ENCODE results near the gene APBB2. TPM values are rescaled to one million over a fixed set of nuclear protein-coding genes. Genes with fewer than 3 reads are reported as not detected.

The APBB2 gene
- total RNA-seq, 1 donor = 3.7 TPM

GRCh38 chr4:41132055-41132683, 82.2 kb downstream of the APBB2 start:
- Histone ChIP-seq H3K9me3 (ENCODE audit: low read depth, low read length) (no peaks in the 10 kb centered on the region), H3K4me3 (ENCODE audit: low read length) (no peak overlapping the region), H3K27me3 (ENCODE audit: insufficient read depth, low read length) (no peaks in the 10 kb centered on the region), H3K4me1 (ENCODE audit: insufficient read depth, low read length) (no peaks in the 10 kb centered on the region)

DNA sequence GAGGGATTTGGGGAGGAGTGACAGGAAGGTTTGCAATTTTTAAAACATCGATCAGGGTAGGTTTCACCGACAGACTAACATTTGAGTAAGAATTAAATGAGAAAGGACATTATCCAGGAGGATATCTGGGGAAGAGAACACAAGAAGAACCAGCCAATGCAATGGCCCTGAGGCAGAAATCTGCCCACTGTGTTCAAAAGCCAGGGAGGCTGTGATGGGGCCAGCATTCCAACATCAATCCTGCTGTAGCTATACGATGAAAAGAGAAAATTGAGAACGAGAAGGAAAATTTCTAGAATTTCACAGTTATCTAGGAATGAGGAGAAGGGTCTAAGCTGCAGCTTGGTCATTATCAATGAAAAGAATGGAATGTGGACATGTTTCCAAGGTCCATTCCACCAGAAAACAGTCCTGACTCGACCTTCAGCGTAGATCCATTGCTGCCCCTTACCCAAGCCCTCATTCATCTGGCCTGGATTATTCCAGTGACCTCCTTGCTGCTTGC, 84.4 kb downstream of the APBB2 start:
- Histone ChIP-seq H3K27me3 (ENCODE audit: insufficient read depth, low read length) (no peaks in the 10 kb centered on the region), H3K4me3 (ENCODE audit: low read length) (no peak overlapping the region), H3K9me3 (ENCODE audit: low read depth, low read length) (no peaks in the 10 kb centered on the region), H3K4me1 (ENCODE audit: insufficient read depth, low read length) (no peaks in the 10 kb centered on the region)

GRCh38 chr4:41129128-41129754, 85.1 kb downstream of the APBB2 start:
- H3K27me3 ChIP-seq (ENCODE audit: insufficient read depth, low read length) = no peaks in the 10 kb centered on the region
- no peaks in the 10 kb centered on the region for H3K9me3 ChIP-seq (ENCODE audit: low read depth, low read length)
- H3K4me3 ChIP-seq (ENCODE audit: low read length) = no peak overlapping the region
- no peaks in the 10 kb centered on the region for H3K4me1 ChIP-seq (ENCODE audit: insufficient read depth, low read length)

GRCh38 chr4:41125558-41126311, 88.6 kb downstream of the APBB2 start:
- Histone ChIP-seq H3K4me1 (ENCODE audit: insufficient read depth, low read length) (no peaks in the 10 kb centered on the region), H3K9me3 (ENCODE audit: low read depth, low read length) (no peaks in the 10 kb centered on the region), H3K27me3 (ENCODE audit: insufficient read depth, low read length) (no peaks in the 10 kb centered on the region), H3K4me3 (ENCODE audit: low read length) (no peak overlapping the region)

DNA sequence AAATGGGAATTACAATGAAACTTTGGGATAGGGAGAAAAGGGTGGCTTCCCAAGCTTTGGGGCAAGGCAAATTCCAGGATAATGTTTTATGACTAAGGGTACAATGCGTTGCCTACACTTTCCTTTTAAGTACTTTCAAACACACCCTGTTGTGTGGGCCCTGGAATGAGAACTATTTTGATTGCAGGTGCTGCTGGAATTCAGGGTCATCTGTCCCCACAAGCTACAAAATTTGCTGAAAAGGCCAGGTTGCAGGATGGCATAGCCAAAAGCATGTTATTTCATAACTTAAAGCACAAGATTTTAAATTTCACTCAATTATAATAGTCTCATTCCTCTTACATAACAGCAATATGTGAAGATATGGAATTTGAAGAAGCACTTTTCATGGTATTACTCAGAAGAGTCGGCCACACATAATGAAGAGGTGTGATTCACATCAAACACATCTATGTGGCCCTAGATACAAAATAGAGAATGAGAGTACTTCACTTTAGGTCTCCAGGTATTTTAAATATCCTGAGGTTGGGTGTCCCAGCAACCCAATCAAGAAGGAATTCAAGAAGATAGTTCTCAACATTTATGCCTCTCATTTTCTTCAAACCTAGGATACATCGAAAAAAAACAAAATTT, 89.3 kb downstream of the APBB2 start:
- H3K27me3 ChIP-seq (ENCODE audit: insufficient read depth, low read length) = no peaks in the 10 kb centered on the region
- H3K9me3 ChIP-seq (ENCODE audit: low read depth, low read length) = no peaks in the 10 kb centered on the region
- H3K4me1 ChIP-seq (ENCODE audit: insufficient read depth, low read length) = peaks cover 5% of the 10 kb centered on the region
- H3K4me3 ChIP-seq (ENCODE audit: low read length) = no peak overlapping the region

- Histone ChIP-seq H3K4me1 (ENCODE audit: insufficient read depth, low read length) (peaks cover 7% of the 10 kb centered on the region), H3K9me3 (ENCODE audit: low read depth, low read length) (no peaks in the 10 kb centered on the region), H3K4me3 (ENCODE audit: low read length) (no peak overlapping the region), H3K27me3 (ENCODE audit: insufficient read depth, low read length) (no peaks in the 10 kb centered on the region)
These were observed 91.6 kb downstream of the APBB2 start for GRCh38 chr4:41122775-41123174.

GRCh38 chr4:41122309-41122708, 92.0 kb downstream of the APBB2 start:
- H3K9me3 ChIP-seq (ENCODE audit: low read depth, low read length) = no peaks in the 10 kb centered on the region
- no peak overlapping the region for H3K4me3 ChIP-seq (ENCODE audit: low read length)
- H3K27me3 ChIP-seq (ENCODE audit: insufficient read depth, low read length) = no peaks in the 10 kb centered on the region
- H3K4me1 ChIP-seq (ENCODE audit: insufficient read depth, low read length) = peaks cover 7% of the 10 kb centered on the region

DNA sequence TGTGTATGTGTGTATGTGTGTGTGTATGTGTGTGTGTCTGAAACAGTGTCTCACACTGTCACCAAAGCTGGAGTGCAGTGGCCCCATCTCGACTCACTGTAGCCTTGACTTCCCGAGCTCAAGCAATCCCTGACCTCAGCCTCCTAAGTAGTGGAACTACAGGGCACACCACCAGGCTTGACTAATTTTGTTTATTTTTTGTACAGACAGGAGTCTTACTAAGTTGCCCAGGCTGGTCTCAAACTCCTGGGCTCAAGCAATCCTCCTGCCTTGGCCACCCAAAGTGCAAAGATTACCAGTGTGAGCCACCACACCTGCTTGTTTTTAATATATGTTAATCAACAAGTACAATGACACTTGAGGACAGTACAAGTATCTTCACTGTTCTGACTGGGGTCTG, 92.4 kb downstream of the APBB2 start:
- Histone ChIP-seq H3K27me3 (ENCODE audit: insufficient read depth, low read length) (no peaks in the 10 kb centered on the region), H3K4me3 (ENCODE audit: low read length) (no peak overlapping the region), H3K4me1 (ENCODE audit: insufficient read depth, low read length) (peaks cover 7% of the 10 kb centered on the region), H3K9me3 (ENCODE audit: low read depth, low read length) (no peaks in the 10 kb centered on the region)

DNA sequence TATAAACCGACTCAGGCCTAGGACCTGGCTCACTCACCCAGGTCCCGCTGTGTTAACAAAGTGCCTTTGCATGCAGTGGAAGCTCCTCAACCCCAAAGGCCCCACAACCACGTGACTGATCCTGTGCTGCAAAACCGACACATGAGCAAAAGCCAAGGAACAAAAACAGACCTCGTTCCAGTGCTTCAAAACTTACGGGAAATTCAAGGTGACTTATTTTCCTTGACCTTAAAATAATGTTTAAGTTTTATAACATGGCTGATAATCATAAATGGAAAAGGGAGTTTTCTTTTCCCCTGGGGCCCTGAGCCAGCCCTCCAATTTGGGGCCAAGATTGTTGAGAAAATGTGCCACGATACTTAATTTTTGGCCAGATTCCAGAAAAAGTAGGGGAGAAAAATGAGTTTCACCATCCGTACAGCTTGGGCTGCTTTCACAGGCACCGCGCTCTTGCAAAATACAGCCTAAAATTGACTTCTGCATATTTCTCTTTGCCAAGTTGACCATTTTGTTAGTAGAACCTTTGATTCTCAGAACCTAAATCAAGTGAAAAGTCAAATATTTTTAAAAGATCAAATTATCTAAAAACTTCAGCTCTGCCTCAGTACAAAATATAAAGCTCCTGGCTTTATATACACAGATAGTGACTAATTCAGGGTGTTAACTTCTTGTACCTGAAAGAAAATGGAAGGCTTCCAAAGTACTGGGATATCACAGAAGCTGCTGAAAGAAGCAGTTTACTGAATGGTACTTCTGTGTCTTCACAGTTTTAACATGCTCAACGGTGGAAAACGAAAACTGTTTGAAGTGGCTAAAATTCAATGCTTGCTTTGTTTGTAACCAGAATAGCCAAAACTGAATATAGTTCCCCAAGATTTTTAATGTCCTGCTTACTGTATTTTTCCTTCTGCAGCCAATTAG, 93.8 kb downstream of the APBB2 start:
- Histone ChIP-seq H3K9me3 (ENCODE audit: low read depth, low read length) (no peaks in the 10 kb centered on the region), H3K27me3 (ENCODE audit: insufficient read depth, low read length) (no peaks in the 10 kb centered on the region), H3K4me1 (ENCODE audit: insufficient read depth, low read length) (peaks cover 7% of the 10 kb centered on the region), H3K4me3 (ENCODE audit: low read length) (no peak overlapping the region)

DNA sequence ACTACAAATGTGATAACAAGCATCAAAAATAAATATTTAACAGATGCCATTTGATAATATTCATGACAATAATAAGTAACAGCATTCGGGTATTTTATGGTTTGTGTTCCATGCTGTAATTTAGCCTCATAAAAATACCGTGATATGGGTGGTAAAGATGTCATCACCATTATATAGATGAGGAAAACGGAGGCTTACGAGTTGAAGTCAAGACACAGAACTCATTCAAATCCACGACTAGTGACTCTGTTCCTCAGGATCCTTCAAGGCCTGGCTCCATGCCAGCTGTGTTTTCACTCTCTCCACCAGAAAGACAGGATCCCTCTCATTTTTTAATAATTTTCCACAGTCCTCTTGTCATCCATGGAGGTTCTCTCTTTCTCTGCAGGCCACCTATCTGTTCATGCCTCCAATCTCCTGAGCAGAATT, 94.5 kb downstream of the APBB2 start:
- Histone ChIP-seq H3K9me3 (ENCODE audit: low read depth, low read length) (no peaks in the 10 kb centered on the region), H3K4me1 (ENCODE audit: insufficient read depth, low read length) (peaks cover 7% of the 10 kb centered on the region), H3K4me3 (ENCODE audit: low read length) (no peak overlapping the region), H3K27me3 (ENCODE audit: insufficient read depth, low read length) (no peaks in the 10 kb centered on the region)

- H3K9me3 ChIP-seq (ENCODE audit: low read depth, low read length) = no peaks in the 10 kb centered on the region
- H3K4me3 ChIP-seq (ENCODE audit: low read length) = no peak overlapping the region
- H3K4me1 ChIP-seq (ENCODE audit: insufficient read depth, low read length) = no peaks in the 10 kb centered on the region
- H3K27me3 ChIP-seq (ENCODE audit: insufficient read depth, low read length) = no peaks in the 10 kb centered on the region
These were observed 102.6 kb downstream of the APBB2 start for GRCh38 chr4:41111791-41112190.

- Histone ChIP-seq H3K4me3 (ENCODE audit: low read length) (no peak overlapping the region), H3K27me3 (ENCODE audit: insufficient read depth, low read length) (no peaks in the 10 kb centered on the region), H3K9me3 (ENCODE audit: low read depth, low read length) (no peaks in the 10 kb centered on the region), H3K4me1 (ENCODE audit: insufficient read depth, low read length) (no peaks in the 10 kb centered on the region)
These were observed 104.3 kb downstream of the APBB2 start for GRCh38 chr4:41110050-41110449.

DNA sequence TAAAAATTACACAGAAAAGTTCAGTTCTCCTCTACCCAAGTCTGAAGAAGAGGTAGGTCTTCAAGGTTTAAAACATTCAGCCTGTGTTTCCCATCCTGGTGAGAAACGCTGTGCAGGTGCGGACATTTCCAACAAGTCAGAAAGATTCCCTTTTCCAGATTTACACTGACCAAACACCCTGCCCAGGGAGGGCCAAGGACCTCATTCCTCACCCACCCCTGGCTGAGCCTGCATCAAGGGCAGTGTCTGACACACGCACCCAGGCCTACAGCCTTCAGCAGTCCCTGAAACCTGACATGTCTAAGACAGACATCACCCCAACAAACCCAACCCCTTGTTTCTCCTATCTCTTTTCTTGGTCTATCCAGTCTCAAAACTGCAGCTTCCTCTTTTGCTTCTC, 105.9 kb downstream of the APBB2 start:
- H3K9me3 ChIP-seq (ENCODE audit: low read depth, low read length) = no peaks in the 10 kb centered on the region
- H3K4me3 ChIP-seq (ENCODE audit: low read length) = no peak overlapping the region
- H3K4me1 ChIP-seq (ENCODE audit: insufficient read depth, low read length) = no peaks in the 10 kb centered on the region
- H3K27me3 ChIP-seq (ENCODE audit: insufficient read depth, low read length) = no peaks in the 10 kb centered on the region

GRCh38 chr4:41106694-41107419, 107.5 kb downstream of the APBB2 start:
- Histone ChIP-seq H3K9me3 (ENCODE audit: low read depth, low read length) (no peaks in the 10 kb centered on the region), H3K27me3 (ENCODE audit: insufficient read depth, low read length) (no peaks in the 10 kb centered on the region), H3K4me3 (ENCODE audit: low read length) (no peak overlapping the region), H3K4me1 (ENCODE audit: insufficient read depth, low read length) (no peaks in the 10 kb centered on the region)

Data from mononuclear cell (primary cell).